PFSK-1 (cell line): ENCODE results near the gene DAGLA.

ENCODE experiments used
- FOXP2 ChIP-seq: optimal IDR thresholded peaks from 2 replicates; pipeline ENCODE3; 2011; ENCODE audit warnings: borderline replicate concordance, control low read depth, inconsistent platforms; ENCODE audit not compliant: insufficient read depth; ENCODE audit errors: extremely low read length, extremely low read depth
- POLR2AphosphoS5 ChIP-seq: IDR thresholded peaks from 2 replicates; pipeline ENCODE4 v1.6.1; 2012; ENCODE audit warnings: low read depth, mild to moderate bottlenecking, control low read depth, low read length, moderate library complexity
- SIN3A ChIP-seq: IDR thresholded peaks from 2 replicates; pipeline ENCODE4 v1.6.1; 2012; ENCODE audit warnings: mild to moderate bottlenecking, low read length, moderate library complexity, borderline replicate concordance; ENCODE audit not compliant: insufficient read depth
- TAF1 ChIP-seq: IDR thresholded peaks from 2 replicates; pipeline ENCODE4 v1.6.1; 2012; ENCODE audit warnings: low read length, control low read depth, borderline replicate concordance; ENCODE audit not compliant: insufficient read depth
- TF ChIP-seq, protein P1 (sequence below), 2 experiments: IDR thresholded peaks; 2 replicates each; pipeline versions ENCODE4 v1.6.1 to v1.8.0; 2011 to 2012; ENCODE audit warnings: low read depth in 2 of 2, low read length in 2 of 2, control low read depth in 1 of 2, inconsistent platforms in 1 of 2, mild to moderate bottlenecking in 1 of 2, moderate library complexity in 1 of 2; ENCODE audit not compliant: insufficient read depth in 1 of 2

The DAGLA gene

DNA sequence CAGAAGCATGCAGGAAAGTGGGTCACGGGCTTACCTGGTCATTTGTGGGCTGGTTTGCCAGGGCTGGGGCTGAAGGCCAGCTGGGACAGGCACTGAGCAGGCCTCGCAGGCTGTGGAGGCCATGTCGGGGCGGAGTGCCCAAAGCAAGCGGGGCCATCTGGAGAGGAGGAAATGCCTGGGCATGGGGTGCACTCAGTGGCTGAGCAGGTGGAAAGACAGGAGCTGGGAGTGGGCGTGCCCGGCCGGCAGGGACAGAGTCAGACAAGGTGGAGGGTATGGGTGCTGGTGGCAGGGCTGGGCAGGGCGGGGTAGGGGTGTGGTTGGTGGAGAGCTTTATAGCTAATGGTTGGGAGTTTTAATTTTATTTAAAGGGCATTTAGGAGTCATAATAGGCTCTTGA is 27.4 kb downstream of the DAGLA start:
- TF ChIP-seq FOXP2: no peak
- no peak for TF ChIP-seq SIN3A
- TF ChIP-seq POLR2AphosphoS5: no peak
- TF ChIP-seq TAF1: no peak
- TF ChIP-seq, protein P1, sequence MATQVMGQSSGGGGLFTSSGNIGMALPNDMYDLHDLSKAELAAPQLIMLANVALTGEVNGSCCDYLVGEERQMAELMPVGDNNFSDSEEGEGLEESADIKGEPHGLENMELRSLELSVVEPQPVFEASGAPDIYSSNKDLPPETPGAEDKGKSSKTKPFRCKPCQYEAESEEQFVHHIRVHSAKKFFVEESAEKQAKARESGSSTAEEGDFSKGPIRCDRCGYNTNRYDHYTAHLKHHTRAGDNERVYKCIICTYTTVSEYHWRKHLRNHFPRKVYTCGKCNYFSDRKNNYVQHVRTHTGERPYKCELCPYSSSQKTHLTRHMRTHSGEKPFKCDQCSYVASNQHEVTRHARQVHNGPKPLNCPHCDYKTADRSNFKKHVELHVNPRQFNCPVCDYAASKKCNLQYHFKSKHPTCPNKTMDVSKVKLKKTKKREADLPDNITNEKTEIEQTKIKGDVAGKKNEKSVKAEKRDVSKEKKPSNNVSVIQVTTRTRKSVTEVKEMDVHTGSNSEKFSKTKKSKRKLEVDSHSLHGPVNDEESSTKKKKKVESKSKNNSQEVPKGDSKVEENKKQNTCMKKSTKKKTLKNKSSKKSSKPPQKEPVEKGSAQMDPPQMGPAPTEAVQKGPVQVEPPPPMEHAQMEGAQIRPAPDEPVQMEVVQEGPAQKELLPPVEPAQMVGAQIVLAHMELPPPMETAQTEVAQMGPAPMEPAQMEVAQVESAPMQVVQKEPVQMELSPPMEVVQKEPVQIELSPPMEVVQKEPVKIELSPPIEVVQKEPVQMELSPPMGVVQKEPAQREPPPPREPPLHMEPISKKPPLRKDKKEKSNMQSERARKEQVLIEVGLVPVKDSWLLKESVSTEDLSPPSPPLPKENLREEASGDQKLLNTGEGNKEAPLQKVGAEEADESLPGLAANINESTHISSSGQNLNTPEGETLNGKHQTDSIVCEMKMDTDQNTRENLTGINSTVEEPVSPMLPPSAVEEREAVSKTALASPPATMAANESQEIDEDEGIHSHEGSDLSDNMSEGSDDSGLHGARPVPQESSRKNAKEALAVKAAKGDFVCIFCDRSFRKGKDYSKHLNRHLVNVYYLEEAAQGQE (IDR thresholded peaks at IDR 0.05; ENCODE audit: insufficient read depth in 1 of 2, low read depth in 2 of 2, low read length in 2 of 2): no peak

DNA sequence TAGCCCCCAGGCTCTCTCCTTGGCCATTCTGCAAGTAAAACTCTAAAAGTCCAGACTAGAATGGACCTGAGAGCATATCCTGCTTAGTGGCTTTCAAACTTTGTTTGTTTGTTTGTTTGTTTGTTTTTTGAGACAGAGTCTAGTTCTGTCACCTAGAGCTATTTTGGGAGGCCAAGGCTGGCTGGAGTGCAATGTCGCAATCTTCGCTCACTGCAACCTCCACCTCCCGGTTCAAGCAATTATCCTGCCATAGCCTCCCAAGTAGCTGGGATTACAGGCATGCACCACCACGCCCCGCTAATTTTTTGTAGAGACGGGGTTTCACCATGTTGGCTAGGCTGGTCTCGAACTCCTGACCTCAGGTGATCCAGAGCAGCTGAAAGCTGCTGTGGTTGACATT is 28.9 kb downstream of the DAGLA start:
- TF ChIP-seq, protein P1 (IDR thresholded peaks at IDR 0.05; ENCODE audit: insufficient read depth in 1 of 2, low read depth in 2 of 2, low read length in 2 of 2): no peak
- no peak for TF ChIP-seq SIN3A
- TF ChIP-seq POLR2AphosphoS5: no peak
- no peak for TF ChIP-seq FOXP2
- TF ChIP-seq TAF1: no peak

DNA sequence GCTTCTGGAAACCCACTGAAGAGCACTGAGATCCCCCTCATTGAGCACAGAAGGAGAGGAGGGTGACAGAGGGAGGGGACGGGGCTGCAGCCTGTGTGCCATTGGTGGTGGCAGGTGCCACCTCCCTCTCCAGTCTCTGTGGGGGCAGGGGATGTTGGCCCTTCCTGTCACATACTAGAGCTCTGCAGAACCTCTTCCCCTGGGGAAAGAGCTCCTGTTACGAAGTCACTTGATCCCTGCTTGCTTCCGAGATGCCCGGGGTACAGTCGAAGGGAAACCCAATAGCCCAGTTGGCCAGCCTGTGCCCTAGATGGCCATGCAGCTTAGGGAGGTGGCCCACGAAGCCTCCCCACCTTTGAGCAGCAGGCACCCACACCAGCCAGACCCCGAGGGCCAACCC is 29.4 kb downstream of the DAGLA start:
- TF ChIP-seq, protein P1 (IDR thresholded peaks at IDR 0.05; ENCODE audit: insufficient read depth in 1 of 2, low read depth in 2 of 2, low read length in 2 of 2): no peak
- TF ChIP-seq FOXP2: no peak
- no peak for TF ChIP-seq TAF1
- TF ChIP-seq POLR2AphosphoS5: no peak
- no peak for TF ChIP-seq SIN3A

DNA sequence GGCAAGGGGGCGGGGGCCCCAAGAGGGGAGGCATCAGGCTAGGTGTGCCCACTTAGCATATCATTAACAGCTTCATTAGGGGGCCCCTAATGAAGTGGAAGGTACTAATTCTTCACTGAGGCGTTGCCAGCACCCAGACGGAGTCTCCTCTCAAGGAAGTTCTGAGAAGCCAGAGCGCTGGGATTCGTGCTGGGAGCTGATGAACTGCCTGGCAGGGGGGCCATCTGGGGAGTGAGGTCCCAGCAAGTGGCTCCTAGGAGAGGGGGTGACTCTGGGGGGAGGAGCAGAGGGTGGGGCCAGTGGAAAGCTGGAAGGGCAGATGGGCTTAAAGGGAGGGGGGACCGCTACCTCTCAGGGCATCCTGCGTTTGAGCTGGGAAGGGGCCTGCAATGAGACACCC is 29.8 kb downstream of the DAGLA start:
- TF ChIP-seq, protein P1 (IDR thresholded peaks at IDR 0.05; ENCODE audit: insufficient read depth in 1 of 2, low read depth in 2 of 2, low read length in 2 of 2): no peak
- TF ChIP-seq POLR2AphosphoS5 (no peak), FOXP2 (no peak), SIN3A (no peak), TAF1 (no peak)

DNA sequence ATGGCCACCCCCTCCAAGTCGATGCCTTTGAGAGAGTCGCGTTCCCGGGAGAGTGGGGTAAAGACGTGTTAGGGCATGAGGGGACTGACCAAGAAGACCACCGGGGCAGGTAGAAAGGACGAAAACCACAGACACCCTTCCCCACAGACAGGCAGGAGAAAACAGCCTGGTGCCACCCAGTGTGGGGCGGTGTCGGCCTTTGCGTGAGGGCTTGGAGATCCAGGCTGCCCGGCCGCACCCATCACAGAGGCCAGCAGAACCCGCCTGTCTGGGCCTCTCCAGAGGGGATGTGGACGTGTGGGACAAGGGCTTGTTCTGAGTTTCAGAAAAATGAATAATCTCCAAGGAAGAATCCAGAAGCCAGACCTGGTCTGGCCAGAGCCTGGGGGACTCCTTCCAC is 30.8 kb downstream of the DAGLA start:
- TF ChIP-seq POLR2AphosphoS5 (no peak), FOXP2 (no peak)
